Measurements from ENCODE around the gene GDE1. TPM values are rescaled to one million over a fixed set of nuclear protein-coding genes. Genes with fewer than 3 reads are reported as not detected.

The GDE1 gene
- total RNA-seq, 1 donor from 2014 or later = 75.3 TPM

DNA sequence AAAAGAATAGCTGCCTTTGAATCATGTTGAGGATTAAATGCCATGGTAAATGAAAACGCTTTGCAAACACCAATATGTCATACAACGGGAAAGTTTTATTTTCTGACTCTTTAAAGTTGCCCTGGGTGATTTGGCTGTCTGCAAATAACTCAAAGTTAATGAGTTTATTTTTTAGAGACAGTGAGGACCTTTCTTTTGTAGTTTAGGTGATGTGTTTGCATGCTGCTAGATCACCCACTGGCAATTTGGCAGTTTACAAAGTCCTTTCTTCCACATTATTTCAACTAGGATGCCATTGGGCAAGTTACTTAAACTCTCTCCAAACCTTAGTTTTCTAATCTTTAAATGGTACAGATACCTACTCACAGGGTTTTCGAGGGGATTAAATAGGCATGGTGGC lies 37.8 kb downstream of the GDE1 start:
- DNase-seq = no peak
- no peaks in the 10 kb centered on the region for H3K27me3 ChIP-seq
- ATAC-seq = no peak
- no peaks in the 10 kb centered on the region for H3K4me1 ChIP-seq
- H3K4me3 ChIP-seq = no peak overlapping the region
- no peak overlapping the region for H3K27ac ChIP-seq
- no peaks in the 10 kb centered on the region for H3K9me3 ChIP-seq
- H3K36me3 ChIP-seq = peaks cover 11% of the 10 kb centered on the region
- intact Hi-C loops (cut with DNase I) = no loop called here
- TF ChIP-seq, protein P1, sequence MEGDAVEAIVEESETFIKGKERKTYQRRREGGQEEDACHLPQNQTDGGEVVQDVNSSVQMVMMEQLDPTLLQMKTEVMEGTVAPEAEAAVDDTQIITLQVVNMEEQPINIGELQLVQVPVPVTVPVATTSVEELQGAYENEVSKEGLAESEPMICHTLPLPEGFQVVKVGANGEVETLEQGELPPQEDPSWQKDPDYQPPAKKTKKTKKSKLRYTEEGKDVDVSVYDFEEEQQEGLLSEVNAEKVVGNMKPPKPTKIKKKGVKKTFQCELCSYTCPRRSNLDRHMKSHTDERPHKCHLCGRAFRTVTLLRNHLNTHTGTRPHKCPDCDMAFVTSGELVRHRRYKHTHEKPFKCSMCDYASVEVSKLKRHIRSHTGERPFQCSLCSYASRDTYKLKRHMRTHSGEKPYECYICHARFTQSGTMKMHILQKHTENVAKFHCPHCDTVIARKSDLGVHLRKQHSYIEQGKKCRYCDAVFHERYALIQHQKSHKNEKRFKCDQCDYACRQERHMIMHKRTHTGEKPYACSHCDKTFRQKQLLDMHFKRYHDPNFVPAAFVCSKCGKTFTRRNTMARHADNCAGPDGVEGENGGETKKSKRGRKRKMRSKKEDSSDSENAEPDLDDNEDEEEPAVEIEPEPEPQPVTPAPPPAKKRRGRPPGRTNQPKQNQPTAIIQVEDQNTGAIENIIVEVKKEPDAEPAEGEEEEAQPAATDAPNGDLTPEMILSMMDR (IDR thresholded peaks at IDR 0.05) = no peak

DNA sequence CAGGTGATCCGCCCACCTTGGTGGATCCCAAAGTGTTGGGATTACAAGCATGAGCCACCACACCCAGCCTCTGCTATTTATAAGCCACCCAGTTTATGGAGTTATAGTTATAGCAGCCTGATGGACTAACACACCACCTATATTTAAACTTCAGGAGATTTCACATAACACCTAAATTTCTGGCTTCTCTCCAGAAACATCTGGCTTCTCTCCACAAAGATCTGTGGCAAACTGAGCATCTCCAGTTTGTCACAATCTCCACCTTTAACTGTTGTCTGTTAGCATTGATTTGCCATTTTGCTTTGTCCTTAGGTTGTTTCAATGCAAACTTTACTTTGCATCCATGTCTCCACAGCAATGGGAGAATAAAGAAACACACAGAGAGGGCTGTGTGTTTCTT lies 39.6 kb downstream of the GDE1 start:
- H3K4me1 ChIP-seq = no peaks in the 10 kb centered on the region
- no peak for DNase-seq
- no peak overlapping the region for H3K4me3 ChIP-seq
- H3K36me3 ChIP-seq = peaks cover 11% of the 10 kb centered on the region
- no peak for ATAC-seq
- no peaks in the 10 kb centered on the region for H3K9me3 ChIP-seq
- TF ChIP-seq, protein P1 (IDR thresholded peaks at IDR 0.05) = no peak
- intact Hi-C loops (cut with DNase I) = no loop called here
- no peaks in the 10 kb centered on the region for H3K27me3 ChIP-seq
- H3K27ac ChIP-seq = no peak overlapping the region

DNA sequence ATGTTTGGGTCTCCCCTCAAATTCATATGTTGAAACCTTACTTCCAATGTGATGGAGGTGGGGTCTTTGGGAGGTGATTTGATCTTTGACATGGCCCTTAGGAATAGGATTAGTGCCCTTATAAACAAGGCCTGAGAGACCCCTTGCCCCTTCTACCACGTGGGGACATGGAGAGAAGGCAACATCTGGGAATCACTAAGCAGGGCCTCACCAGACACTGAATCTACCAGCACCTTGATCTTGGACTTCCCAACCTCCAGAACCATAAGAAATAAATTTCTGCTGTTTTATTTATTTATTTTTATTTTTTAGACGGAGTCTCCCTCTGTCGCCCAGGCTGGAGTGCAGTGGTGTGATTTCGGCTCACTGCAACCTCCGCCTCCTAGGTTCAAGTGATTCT lies 40.1 kb downstream of the GDE1 start:
- Histone ChIP-seq H3K36me3 (peaks cover 11% of the 10 kb centered on the region), H3K4me1 (no peaks in the 10 kb centered on the region), H3K4me3 (no peak overlapping the region), H3K27ac (no peak overlapping the region), H3K9me3 (no peaks in the 10 kb centered on the region), H3K27me3 (no peaks in the 10 kb centered on the region)
- TF ChIP-seq, protein P1 (IDR thresholded peaks at IDR 0.05) = no peak
- intact Hi-C loops (cut with DNase I) = no loop called here
- DNase-seq (no peak), ATAC-seq (no peak)

DNA sequence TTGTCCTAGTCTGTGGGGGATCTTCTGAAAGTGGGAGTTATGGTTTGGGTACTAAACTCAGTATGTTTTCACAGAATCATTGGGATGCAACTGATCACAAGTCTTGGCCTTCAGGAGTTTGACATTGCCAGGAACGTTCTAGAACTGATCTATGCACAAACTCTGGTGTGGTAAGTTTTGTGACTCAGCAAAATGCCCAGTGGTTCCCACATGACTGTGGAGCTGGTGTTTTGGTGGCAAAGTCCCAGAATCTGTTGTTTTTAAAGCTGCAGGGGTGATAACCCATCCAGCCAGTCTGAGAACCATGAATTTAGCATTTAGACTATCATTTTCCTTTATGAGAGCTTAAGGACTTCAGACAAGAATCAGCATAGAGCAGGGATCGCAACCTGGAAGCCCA lies 40.6 kb downstream of the GDE1 start:
- Histone ChIP-seq H3K4me1 (no peaks in the 10 kb centered on the region), H3K27me3 (no peaks in the 10 kb centered on the region), H3K27ac (no peak overlapping the region), H3K4me3 (no peak overlapping the region), H3K9me3 (no peaks in the 10 kb centered on the region), H3K36me3 (peaks cover 14% of the 10 kb centered on the region)
- intact Hi-C loops (cut with DNase I) = no loop called here
- no peak for DNase-seq
- TF ChIP-seq, protein P1 (IDR thresholded peaks at IDR 0.05) = no peak
- ATAC-seq = no peak

DNA sequence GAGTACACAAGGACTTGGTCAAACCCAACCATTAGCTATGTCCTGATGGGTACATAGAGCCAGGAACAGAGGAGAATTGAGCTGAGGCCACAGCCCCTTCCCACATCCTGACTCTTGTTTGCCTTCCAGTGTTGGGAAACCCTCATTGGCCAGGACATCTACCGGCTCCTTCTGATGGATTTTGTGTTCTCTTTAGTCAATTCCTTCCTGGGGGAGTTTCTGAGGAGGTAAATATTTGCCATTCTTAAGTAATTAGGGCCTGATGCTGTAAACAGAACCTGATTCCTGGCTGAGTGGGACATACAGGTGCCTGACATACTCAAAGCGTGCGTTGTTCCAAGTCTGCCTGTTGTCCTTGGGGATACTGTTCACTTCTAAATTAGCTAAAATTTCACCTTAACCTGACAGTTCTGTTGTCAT lies 42.6 kb downstream of the GDE1 start:
- no peaks in the 10 kb centered on the region for H3K27me3 ChIP-seq
- ATAC-seq (peak; percentile 61), DNase-seq (no peak)
- H3K36me3 ChIP-seq = peaks cover 8% of the 10 kb centered on the region
- H3K27ac ChIP-seq = no peak overlapping the region
- H3K9me3 ChIP-seq = no peaks in the 10 kb centered on the region
- intact Hi-C loops (cut with DNase I) = no loop called here
- H3K4me1 ChIP-seq = no peaks in the 10 kb centered on the region
- TF ChIP-seq, protein P1 (IDR thresholded peaks at IDR 0.05) = no peak
- no peak overlapping the region for H3K4me3 ChIP-seq

DNA sequence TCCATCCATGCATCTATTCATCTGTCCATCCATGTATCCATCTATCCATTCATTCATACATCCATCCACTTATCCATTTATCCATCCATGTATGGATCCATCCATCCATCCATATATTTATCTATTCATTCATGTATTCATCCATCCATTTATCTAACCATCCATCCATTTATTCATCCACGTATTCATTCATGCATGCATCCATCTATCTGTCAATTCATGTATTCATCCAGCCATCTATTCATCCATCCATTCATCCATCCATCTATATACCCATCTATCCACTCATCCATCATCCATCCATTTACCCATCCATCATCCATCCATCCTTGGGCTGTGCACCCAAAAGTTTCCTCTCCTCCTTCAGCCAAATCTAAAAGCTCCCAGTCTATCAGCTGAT lies 43.4 kb downstream of the GDE1 start:
- no peak for DNase-seq
- Histone ChIP-seq H3K36me3 (peaks cover 8% of the 10 kb centered on the region), H3K4me3 (no peak overlapping the region), H3K27ac (no peak overlapping the region), H3K27me3 (no peaks in the 10 kb centered on the region), H3K4me1 (no peaks in the 10 kb centered on the region), H3K9me3 (no peaks in the 10 kb centered on the region)
- no peak for ATAC-seq
- intact Hi-C loops (cut with DNase I) = no loop called here
- TF ChIP-seq, protein P1 (IDR thresholded peaks at IDR 0.05) = no peak

Measured in upper lobe of right lung (tissue), 1 donor.